Colonic mucosa (tissue), 4 donors: ENCODE measurements around the gene HOXB4. TPM values are rescaled to one million over a fixed set of nuclear protein-coding genes. Genes with fewer than 3 reads are reported as not detected.
A peak's percentile ranks its signal among the peaks of the same experiment; 100 is the strongest.

ENCODE experiments used
- DNase-seq: peaks from one replicate; pipeline ENCODE4 v3.0.0-alpha.2; 2020
- H3K27ac ChIP-seq: fragments of 200-600 bp; one replicate; pipeline ENCODE4 v1.8.0; 2021
- H3K27me3 ChIP-seq: fragments of 200-600 bp; one replicate; pipeline ENCODE4 v1.8.0; 2021
- H3K36me3 ChIP-seq: fragments of 200-600 bp; one replicate; pipeline ENCODE4 v1.8.0; 2021
- H3K4me1 ChIP-seq: fragments of 200-600 bp; one replicate; pipeline ENCODE4 v1.8.0; 2021; ENCODE audit warnings: mild to moderate bottlenecking
- H3K4me3 ChIP-seq: fragments of 200-600 bp; one replicate; pipeline ENCODE4 v1.8.0; 2021
- H3K9ac ChIP-seq, 2 donors: one replicate each; pipeline ENCODE4 v1.7.0; 2013; ENCODE audit warnings: control low read depth in 2 of 2, low read depth in 2 of 2, low read length in 2 of 2
- H3K9me3 ChIP-seq: fragments of 200-600 bp; one replicate; pipeline ENCODE4 v1.8.0; 2021
- CTCF ChIP-seq: fragments of 200-600 bp; IDR thresholded peaks from one replicate; pipeline ENCODE4 v1.8.0; 2022; ENCODE audit warnings: antibody characterized with exemption, mild to moderate bottlenecking
- intact Hi-C: fragments of 100-400 bp; cut with DNase I; formaldehyde crosslinking; loops from one replicate; pipeline ENCODE4 v1.14.1; 2022
- total RNA-seq, 2 donors: library from RNA; stranded (reverse); fragmentation: NEBNext Ultra II Directional in 1 of 2; extraction: Animal tissue kit (Norgen Biotek cat#: 25700) in 1 of 2; gene quantifications; one replicate each; pipeline ENCODE4 v1.2.1, GENCODE V29; 2021
- donor health status: healthy.
- donor health status: DM: no; HTN: no; CAD: no.
- donor health status: DM: no; HTN: no; CAD: no.

HOXB4 gene
- total RNA-seq, 2 donors from 2014 or later = 2.5 to 4.7 TPM

- no peaks in the 10 kb centered on the region for H3K9me3 ChIP-seq
- H3K4me1 ChIP-seq = peaks cover 4% of the 10 kb centered on the region
- peak overlapping the region; percentile 63 for H3K27ac ChIP-seq
- intact Hi-C loops = no loop called here
- H3K36me3 ChIP-seq = peaks cover 8% of the 10 kb centered on the region
- peak overlapping the region; percentile 19 to 40 for H3K9ac ChIP-seq
- peak; percentile 72 for DNase-seq
- no peaks in the 10 kb centered on the region for H3K27me3 ChIP-seq
- peak; percentile 74 for TF ChIP-seq CTCF
- no peak overlapping the region for H3K4me3 ChIP-seq
These were observed 15.8 kb upstream of the HOXB4 start for GRCh38 chr17:48593840-48594537.

- DNase-seq = no peak
- peak within 1 kb of the TSS; percentile 58 to 80 for H3K9ac ChIP-seq
- intact Hi-C loops = no loop called here
- peak within 1 kb of the TSS; percentile 27 for H3K4me3 ChIP-seq
- no peak for TF ChIP-seq CTCF
- no peaks in the 10 kb centered on the region for H3K27me3 ChIP-seq
- H3K4me1 ChIP-seq = no peaks in the 10 kb centered on the region
- H3K27ac ChIP-seq = peak within 1 kb of the TSS; percentile 63
- no peaks in the 10 kb centered on the region for H3K9me3 ChIP-seq
- H3K36me3 ChIP-seq = peaks cover 8% of the 10 kb centered on the region
These were observed 15.1 kb upstream of the HOXB4 start, which contains the start of gene HOXB5 for GRCh38 chr17:48593126-48593829. Gene HOXB5, minus strand, starts transcription at chr17:48593779. Its CDS starts 97 bp downstream, at chr17:48593682.

- DNase-seq = no peak
- Histone ChIP-seq H3K27ac (peak overlapping the region; percentile 63), H3K9me3 (no peaks in the 10 kb centered on the region), H3K9ac (peak overlapping the region; percentile 58 to 80), H3K27me3 (no peaks in the 10 kb centered on the region), H3K4me3 (peak overlapping the region; percentile 27), H3K4me1 (no peaks in the 10 kb centered on the region), H3K36me3 (peaks cover 8% of the 10 kb centered on the region)
- intact Hi-C loops = no loop called here
- no peak for TF ChIP-seq CTCF
These were observed 14.4 kb upstream of the HOXB4 start for GRCh38 chr17:48592577-48592976.

GRCh38 chr17:48592057-48592514 is 13.9 kb upstream of the HOXB4 start:
- Histone ChIP-seq H3K4me1 (no peaks in the 10 kb centered on the region), H3K27me3 (no peaks in the 10 kb centered on the region), H3K9ac (peak overlapping the region; percentile 58 to 80), H3K36me3 (peaks cover 8% of the 10 kb centered on the region), H3K4me3 (peak overlapping the region; percentile 27), H3K9me3 (no peaks in the 10 kb centered on the region), H3K27ac (peak overlapping the region; percentile 63)
- TF ChIP-seq CTCF = no peak
- intact Hi-C loops = no loop called here
- no peak for DNase-seq

GRCh38 chr17:48591255-48592056 is 13.3 kb upstream of the HOXB4 start:
- no peak for DNase-seq
- H3K9me3 ChIP-seq = no peaks in the 10 kb centered on the region
- peaks cover 8% of the 10 kb centered on the region for H3K36me3 ChIP-seq
- peak overlapping the region; percentile 27 for H3K4me3 ChIP-seq
- no peaks in the 10 kb centered on the region for H3K27me3 ChIP-seq
- H3K4me1 ChIP-seq = peaks cover under 1% of the 10 kb centered on the region
- peak overlapping the region; percentile 67 to 80 for H3K9ac ChIP-seq
- no peak for TF ChIP-seq CTCF
- intact Hi-C loops = no loop called here
- H3K27ac ChIP-seq = peak overlapping the region; percentile 88
